ENCODE measurements around the gene MEF2C. TPM values are rescaled to one million over a fixed set of nuclear protein-coding genes. Genes with fewer than 3 reads are reported as not detected.
"Not testable (repeated sequence)": the region's sequence is repeated elsewhere in the genome, so short reads cannot be mapped to it uniquely, and the experiment has no call there.

MEF2C gene
- total RNA-seq, 2 donors from 2014 or later: 7.3 to 26.9 TPM

DNA sequence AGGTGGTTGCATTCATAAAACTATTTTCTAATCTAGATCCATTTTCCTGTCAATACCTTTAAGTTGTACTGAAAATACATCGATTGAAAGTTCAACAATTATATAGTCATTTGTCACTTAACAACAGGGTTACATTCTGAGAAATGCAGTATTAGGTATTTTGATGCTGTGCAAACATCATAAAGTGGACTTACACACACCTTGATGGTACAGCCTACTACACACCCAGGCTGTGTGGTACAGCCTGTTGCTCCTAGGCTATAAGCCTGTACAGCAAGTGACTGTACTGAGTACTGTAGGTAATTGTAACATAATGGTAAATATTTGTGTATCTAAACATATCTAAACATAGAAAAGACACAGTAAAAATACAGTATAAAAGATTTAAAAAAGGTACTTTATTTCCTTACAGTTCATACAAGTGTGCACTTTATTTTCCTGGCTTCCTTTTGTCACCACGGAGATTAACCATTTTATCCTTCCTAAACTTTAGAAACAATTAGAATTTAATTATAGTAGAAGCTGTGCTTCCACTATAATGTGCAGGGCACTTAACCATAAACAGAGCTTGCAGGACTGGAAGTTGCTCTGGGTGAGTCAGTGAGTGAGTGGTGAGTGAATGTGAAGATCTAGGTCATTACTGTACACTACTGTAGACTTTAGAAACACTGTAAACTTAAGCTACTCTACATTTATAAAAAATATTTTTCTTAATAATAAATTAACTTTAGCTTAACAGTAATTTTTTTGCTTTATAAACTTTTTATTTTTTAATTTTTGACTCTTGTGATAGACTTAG, 42.9 kb upstream of the MEF2C start:
- no peak for DNase-seq
- Histone ChIP-seq H3K9me3 (no peaks in the 10 kb centered on the region), H3K27ac (no peak overlapping the region), H3K4me3 (no peak overlapping the region), H3K36me3 (no peaks in the 10 kb centered on the region), H3K27me3 (no peaks in the 10 kb centered on the region), H3K4me1 (no peaks in the 10 kb centered on the region), H3K9ac (ENCODE audit: low read depth in 2 of 2, low read length in 2 of 2) (no peak overlapping the region)
- TF ChIP-seq, protein P1, sequence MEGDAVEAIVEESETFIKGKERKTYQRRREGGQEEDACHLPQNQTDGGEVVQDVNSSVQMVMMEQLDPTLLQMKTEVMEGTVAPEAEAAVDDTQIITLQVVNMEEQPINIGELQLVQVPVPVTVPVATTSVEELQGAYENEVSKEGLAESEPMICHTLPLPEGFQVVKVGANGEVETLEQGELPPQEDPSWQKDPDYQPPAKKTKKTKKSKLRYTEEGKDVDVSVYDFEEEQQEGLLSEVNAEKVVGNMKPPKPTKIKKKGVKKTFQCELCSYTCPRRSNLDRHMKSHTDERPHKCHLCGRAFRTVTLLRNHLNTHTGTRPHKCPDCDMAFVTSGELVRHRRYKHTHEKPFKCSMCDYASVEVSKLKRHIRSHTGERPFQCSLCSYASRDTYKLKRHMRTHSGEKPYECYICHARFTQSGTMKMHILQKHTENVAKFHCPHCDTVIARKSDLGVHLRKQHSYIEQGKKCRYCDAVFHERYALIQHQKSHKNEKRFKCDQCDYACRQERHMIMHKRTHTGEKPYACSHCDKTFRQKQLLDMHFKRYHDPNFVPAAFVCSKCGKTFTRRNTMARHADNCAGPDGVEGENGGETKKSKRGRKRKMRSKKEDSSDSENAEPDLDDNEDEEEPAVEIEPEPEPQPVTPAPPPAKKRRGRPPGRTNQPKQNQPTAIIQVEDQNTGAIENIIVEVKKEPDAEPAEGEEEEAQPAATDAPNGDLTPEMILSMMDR (IDR thresholded peaks at IDR 0.05): no peak
- intact Hi-C loops (cut with DNase I): no loop called here

DNA sequence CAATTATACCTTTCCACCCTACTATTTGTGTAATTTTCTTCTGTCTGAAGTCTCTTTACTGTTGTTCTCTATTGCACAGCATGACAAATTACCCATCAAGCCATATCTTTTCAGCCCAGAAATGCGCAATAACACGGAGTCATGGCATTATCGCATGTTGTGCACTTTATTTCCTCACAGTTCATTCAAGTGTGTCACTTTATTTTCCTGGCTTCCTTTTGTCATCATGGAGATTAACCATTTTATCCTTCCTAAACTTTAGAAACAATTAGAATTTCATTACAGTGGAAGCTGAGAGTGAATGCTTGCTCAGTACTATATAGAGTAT, 41.3 kb upstream of the MEF2C start:
- no peak overlapping the region for H3K27ac ChIP-seq
- TF ChIP-seq, protein P1 (IDR thresholded peaks at IDR 0.05): no peak

DNA sequence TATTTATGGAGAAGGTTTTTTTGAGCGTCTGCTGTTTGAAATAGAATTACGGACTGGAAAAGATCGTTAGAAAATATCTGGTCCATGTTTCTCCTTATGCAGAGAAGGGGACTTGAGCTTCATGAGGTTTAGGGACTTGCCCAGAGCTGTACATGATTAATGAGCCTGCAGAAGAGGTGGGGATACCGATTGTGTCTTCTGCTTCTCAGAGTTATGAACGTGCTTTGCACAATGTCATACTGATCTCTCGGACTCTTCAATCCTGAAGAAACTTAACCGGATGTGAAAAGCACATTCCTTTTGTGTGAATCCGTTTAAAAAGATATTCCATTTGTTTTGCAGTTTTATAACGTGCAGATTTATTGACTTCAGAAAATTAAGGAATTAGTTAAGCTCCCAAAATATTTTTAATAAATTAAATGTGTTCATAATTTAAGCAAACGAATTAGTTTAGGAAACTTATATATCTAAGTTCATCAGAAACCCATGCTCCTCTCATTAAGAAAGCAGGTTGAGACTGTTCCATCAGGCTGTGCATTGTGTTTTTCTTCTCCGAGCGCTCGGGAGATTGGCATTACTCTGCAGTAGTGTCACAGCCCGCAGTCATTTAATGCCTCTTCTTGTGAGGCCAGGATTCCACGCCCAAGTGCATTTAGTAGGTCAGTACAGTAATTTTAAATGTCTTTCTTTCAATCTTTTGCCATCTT, 40.8 kb upstream of the MEF2C start:
- Histone ChIP-seq H3K27me3 (no peaks in the 10 kb centered on the region), H3K27ac (no peak overlapping the region), H3K4me1 (no peaks in the 10 kb centered on the region), H3K4me3 (no peak overlapping the region), H3K9ac (ENCODE audit: low read depth in 2 of 2, low read length in 2 of 2) (no peak overlapping the region), H3K36me3 (no peaks in the 10 kb centered on the region), H3K9me3 (no peaks in the 10 kb centered on the region)
- DNase-seq: no peak
- TF ChIP-seq, protein P1 (IDR thresholded peaks at IDR 0.05): no peak
- intact Hi-C loops (cut with DNase I): no loop called here

More for the DNA sequence above, 41.3 kb upstream of the MEF2C start:
- Histone ChIP-seq H3K9me3 (no peaks in the 10 kb centered on the region), H3K9ac (ENCODE audit: low read depth in 2 of 2, low read length in 2 of 2) (no peak overlapping the region), H3K36me3 (no peaks in the 10 kb centered on the region), H3K4me1 (no peaks in the 10 kb centered on the region), H3K27me3 (no peaks in the 10 kb centered on the region), H3K4me3 (no peak overlapping the region)
- intact Hi-C loops (cut with DNase I): no loop called here
- no peak for DNase-seq

DNA sequence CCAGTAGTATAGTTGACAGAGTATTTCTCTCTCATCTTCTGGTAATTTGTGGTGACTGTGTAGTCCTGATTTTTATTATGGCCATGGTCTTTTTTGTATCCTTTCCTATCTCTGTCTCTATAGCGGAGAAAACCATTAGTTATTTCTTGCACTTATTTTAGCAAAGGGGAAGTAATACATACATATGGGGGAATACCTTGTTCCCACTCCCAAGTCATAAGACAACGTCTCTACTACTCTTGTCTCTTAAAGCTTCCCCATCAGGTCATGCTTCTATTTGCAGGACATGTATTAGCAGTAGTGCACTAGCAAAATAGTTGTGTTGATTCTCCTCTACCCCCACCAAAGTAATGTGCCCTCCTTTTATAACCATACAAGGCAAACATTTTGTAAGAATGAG, 29.8 kb upstream of the MEF2C start:
- H3K4me3 ChIP-seq; H3K9me3 ChIP-seq; DNase-seq; H3K9ac ChIP-seq (ENCODE audit: low read depth in 2 of 2, low read length in 2 of 2); H3K4me1 ChIP-seq; intact Hi-C loops (cut with DNase I); H3K27ac ChIP-seq; H3K27me3 ChIP-seq; H3K36me3 ChIP-seq: not testable (repeated sequence)

DNA sequence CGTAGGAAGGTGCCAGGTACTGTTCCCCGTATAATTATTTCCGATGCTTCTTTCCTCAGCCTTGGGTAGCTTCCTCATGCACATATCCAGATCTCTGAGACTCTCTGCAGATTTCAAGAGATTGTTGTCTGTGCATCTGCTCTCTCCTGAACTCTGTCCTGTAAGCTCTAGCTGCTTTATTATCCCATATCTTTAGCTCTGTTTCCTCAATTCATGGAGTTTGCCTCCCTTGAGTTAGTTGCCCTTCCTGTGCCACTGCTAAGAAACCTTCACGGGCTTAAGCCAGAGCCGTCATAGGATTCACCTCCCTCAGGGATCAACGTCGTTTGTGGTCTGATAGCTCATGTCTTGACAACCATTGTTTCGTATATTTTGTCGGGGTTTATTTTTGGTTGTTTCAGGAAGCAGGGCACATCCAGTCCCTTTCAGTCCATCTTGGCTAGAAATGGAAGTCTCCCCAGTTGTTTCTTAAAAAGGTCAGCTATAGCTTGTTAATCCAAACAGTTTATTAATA, 28.1 kb upstream of the MEF2C start:
- DNase-seq; H3K4me1 ChIP-seq; H3K9me3 ChIP-seq; H3K4me3 ChIP-seq; H3K27ac ChIP-seq; H3K9ac ChIP-seq (ENCODE audit: low read depth in 2 of 2, low read length in 2 of 2); H3K27me3 ChIP-seq; H3K36me3 ChIP-seq; intact Hi-C loops (cut with DNase I): not testable (repeated sequence)

DNA sequence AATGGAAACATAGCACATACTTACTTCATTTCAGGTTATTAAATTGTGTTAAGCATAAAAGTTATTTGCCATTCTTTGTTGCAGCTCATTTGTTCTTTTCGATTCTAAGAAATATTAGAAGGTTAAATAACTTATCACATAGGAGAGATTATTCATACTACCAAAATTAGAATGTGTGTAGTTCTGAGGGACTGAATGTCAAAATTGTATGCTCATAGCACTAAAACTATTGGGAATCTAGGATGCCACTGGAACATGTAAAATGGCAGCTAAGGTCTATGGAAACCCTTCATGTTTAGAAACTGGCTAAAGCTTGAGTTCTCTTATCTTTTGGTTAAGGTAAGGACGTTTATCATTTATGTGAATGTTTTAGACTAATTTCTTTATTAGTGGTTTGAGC, 21.5 kb upstream of the MEF2C start:
- DNase-seq; H3K36me3 ChIP-seq; intact Hi-C loops (cut with DNase I); H3K27ac ChIP-seq; H3K9me3 ChIP-seq; H3K9ac ChIP-seq (ENCODE audit: low read depth in 2 of 2, low read length in 2 of 2); H3K4me1 ChIP-seq; H3K4me3 ChIP-seq; H3K27me3 ChIP-seq: not testable (repeated sequence)

DNA sequence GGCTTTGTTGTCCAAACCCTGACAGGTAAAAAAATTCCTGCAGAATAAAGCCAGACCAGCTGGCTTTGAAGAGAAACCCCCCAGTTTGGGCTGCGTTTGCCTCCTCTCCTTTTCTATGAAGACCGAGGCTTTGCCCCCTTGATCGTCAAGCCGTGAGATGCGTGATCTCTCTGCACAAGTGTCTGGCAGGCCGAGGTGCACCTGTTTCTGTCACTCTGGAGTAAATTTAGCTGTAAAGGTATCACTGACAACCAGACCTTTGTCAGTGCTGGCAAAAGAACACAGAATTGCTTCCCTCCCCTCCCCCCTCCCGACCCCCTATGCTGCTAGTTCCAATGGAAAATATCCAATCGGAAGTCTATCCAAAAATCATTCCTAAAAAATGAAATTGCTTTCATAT, 21.0 kb upstream of the MEF2C start:
- intact Hi-C loops (cut with DNase I); DNase-seq; H3K9ac ChIP-seq (ENCODE audit: low read depth in 2 of 2, low read length in 2 of 2): not testable (repeated sequence)

DNA sequence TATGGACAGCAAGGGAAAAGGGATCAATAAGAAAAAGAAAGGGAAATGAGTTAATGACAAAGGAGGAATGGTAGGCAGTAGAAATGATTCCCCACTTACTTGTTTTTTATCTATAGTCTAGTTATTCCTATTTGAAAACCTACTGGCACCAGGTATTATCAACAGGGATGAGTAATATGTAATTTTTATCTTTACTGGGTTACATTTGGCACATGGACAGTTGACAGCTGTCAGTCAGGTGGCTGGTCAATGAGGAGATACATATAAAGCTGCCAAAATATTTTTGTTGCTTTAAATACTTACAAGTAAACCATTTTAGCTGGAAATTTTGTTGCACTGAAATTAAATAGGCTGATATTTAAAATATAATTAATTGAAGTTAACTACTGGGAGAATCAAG, 18.1 kb upstream of the MEF2C start:
- H3K27ac ChIP-seq; H3K9ac ChIP-seq (ENCODE audit: low read depth in 2 of 2, low read length in 2 of 2); intact Hi-C loops (cut with DNase I): not testable (repeated sequence)

More for the DNA sequence above, 21.0 kb upstream of the MEF2C start:
- not testable (repeated sequence) for H3K9me3 ChIP-seq, H3K36me3 ChIP-seq, H3K27ac ChIP-seq, H3K4me3 ChIP-seq, H3K27me3 ChIP-seq, H3K4me1 ChIP-seq

More for the DNA sequence above, 18.1 kb upstream of the MEF2C start:
- H3K36me3 ChIP-seq, DNase-seq, H3K4me3 ChIP-seq, H3K4me1 ChIP-seq, H3K27me3 ChIP-seq, H3K9me3 ChIP-seq: not testable (repeated sequence)
